GM12801 (cell line): ENCODE data around the gene GAPT.

Experiments used
- CTCF ChIP-seq: IDR thresholded peaks from one replicate; pipeline ENCODE4 v1.5.1; 2011; ENCODE audit warnings: control low read depth; ENCODE audit not compliant: insufficient read length; ENCODE audit errors: extremely low read depth

GAPT gene

GRCh38 chr5:58452566-58453258, 38.5 kb upstream of the GAPT start:
- no peak for TF ChIP-seq CTCF

GRCh38 chr5:58453306-58453705, 37.9 kb upstream of the GAPT start:
- TF ChIP-seq CTCF = no peak

- TF ChIP-seq CTCF = no peak
Observed at GRCh38 chr5:58454025-58454424, 37.2 kb upstream of the GAPT start.

- TF ChIP-seq CTCF = no peak
Observed at GRCh38 chr5:58455066-58455465, 36.2 kb upstream of the GAPT start.

- no peak for TF ChIP-seq CTCF
Observed at GRCh38 chr5:58455480-58455879, 35.8 kb upstream of the GAPT start.

GRCh38 chr5:58456026-58456425, 35.2 kb upstream of the GAPT start:
- no peak for TF ChIP-seq CTCF

- TF ChIP-seq CTCF = no peak
Observed at GRCh38 chr5:58456486-58456885, 34.7 kb upstream of the GAPT start.
